Astrocyte of the spinal cord (primary cell): ENCODE measurements around the gene RDX.
A peak's percentile ranks its signal among the peaks of the same experiment; 100 is the strongest.
"Not testable (repeated sequence)": the region's sequence is repeated elsewhere in the genome, so short reads cannot be mapped to it uniquely, and the experiment has no call there.

ENCODE experiments used
- DNase-seq: peaks from one replicate; pipeline ENCODE4 v3.0.0; 2011; ENCODE audit warnings: low read depth, low spot score
- H3K4me3 ChIP-seq: 2 replicates; pipeline ENCODE4 v1.5.1; 2011; ENCODE audit warnings: low read depth, mild to moderate bottlenecking, low read length, moderate library complexity
- in situ Hi-C: cut with HindIII; loops from 2 replicates; pipeline ENCODE4 v1.10.0; 2017; ENCODE audit warnings: low sequenced_read_pairs
- TF ChIP-seq, protein P1 (sequence below): IDR thresholded peaks from 2 replicates; pipeline ENCODE4 v1.5.1; 2012; ENCODE audit warnings: low read depth, mild to moderate bottlenecking, low read length, inconsistent platforms

Gene RDX

GRCh38 chr11:110242188-110242587 is 54.2 kb downstream of the RDX start:
- TF ChIP-seq, protein P1, sequence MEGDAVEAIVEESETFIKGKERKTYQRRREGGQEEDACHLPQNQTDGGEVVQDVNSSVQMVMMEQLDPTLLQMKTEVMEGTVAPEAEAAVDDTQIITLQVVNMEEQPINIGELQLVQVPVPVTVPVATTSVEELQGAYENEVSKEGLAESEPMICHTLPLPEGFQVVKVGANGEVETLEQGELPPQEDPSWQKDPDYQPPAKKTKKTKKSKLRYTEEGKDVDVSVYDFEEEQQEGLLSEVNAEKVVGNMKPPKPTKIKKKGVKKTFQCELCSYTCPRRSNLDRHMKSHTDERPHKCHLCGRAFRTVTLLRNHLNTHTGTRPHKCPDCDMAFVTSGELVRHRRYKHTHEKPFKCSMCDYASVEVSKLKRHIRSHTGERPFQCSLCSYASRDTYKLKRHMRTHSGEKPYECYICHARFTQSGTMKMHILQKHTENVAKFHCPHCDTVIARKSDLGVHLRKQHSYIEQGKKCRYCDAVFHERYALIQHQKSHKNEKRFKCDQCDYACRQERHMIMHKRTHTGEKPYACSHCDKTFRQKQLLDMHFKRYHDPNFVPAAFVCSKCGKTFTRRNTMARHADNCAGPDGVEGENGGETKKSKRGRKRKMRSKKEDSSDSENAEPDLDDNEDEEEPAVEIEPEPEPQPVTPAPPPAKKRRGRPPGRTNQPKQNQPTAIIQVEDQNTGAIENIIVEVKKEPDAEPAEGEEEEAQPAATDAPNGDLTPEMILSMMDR = no peak
- DNase-seq = no peak
- in situ Hi-C loops = no loop called here
- H3K4me3 ChIP-seq = no peak overlapping the region

GRCh38 chr11:110235966-110236365 is 60.4 kb downstream of the RDX start:
- TF ChIP-seq, protein P1 = no peak
- no peak for DNase-seq
- in situ Hi-C loops = no loop called here
- no peak overlapping the region for H3K4me3 ChIP-seq

GRCh38 chr11:110230377-110230776 is 66.0 kb downstream of the RDX start:
- DNase-seq = no peak
- in situ Hi-C loops = no loop called here
- TF ChIP-seq, protein P1 = no peak
- H3K4me3 ChIP-seq = no peak overlapping the region

GRCh38 chr11:110219006-110219785 is 77.2 kb downstream of the RDX start:
- in situ Hi-C loops = no loop called here
- TF ChIP-seq, protein P1 = no peak
- DNase-seq = peak; percentile 23
- H3K4me3 ChIP-seq = no peak overlapping the region

DNA sequence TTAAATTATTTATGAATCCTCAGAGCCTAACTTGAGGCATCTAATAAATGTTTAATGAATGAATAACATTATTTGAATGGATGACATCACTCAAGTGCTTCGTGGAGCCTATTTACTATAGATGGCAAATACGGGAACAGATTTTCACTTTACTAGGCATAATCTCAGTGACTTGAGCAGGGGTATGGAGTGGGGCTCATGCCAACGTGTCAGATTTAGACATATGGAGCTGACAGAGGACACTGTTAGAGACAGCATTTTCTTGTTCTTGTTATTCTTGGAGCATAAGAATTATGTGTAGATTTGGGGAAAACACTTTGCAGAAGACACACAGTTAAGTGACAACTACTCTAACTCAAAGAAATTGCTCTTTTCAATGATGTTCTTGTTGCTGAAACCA is 78.5 kb downstream of the RDX start:
- TF ChIP-seq, protein P1 = no peak
- no peak for DNase-seq
- no peak overlapping the region for H3K4me3 ChIP-seq
- in situ Hi-C loops = no loop called here

DNA sequence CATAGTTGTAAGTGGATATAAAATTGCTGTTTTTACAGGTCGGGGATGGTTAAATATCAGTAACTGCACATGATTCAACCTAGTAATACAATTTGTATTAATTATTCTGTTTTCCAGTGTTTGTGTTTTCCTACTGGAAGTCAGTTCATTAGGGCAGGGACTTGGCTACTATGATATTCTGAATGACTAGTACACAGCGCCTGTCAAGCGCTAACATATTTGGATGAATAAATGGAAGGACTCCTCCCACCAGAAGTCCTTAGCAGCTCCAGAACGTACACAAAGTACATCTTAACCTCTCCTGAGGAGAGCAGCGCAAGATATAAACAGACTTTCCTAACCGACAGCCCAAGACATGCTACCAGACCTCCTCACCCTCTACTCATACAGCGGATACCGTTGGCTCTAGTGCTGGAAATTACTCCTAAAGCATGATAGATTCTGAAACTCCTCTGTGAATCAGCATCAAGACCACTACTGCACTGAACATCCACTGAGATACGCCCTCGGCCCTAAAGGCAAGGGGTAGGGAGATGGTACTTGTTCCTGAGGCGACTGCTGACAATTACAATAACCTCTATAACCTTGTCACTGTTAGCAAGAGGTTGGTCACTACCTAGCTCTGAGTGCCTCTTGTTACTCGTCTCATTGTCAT is 79.1 kb downstream of the RDX start:
- H3K4me3 ChIP-seq = no peak overlapping the region
- in situ Hi-C loops = no loop called here
- TF ChIP-seq, protein P1 = no peak
- DNase-seq = no peak

- DNase-seq, in situ Hi-C loops, H3K4me3 ChIP-seq: not testable (repeated sequence)
Observed at GRCh38 chr11:110209313-110209694, 87.1 kb downstream of the RDX start.

DNA sequence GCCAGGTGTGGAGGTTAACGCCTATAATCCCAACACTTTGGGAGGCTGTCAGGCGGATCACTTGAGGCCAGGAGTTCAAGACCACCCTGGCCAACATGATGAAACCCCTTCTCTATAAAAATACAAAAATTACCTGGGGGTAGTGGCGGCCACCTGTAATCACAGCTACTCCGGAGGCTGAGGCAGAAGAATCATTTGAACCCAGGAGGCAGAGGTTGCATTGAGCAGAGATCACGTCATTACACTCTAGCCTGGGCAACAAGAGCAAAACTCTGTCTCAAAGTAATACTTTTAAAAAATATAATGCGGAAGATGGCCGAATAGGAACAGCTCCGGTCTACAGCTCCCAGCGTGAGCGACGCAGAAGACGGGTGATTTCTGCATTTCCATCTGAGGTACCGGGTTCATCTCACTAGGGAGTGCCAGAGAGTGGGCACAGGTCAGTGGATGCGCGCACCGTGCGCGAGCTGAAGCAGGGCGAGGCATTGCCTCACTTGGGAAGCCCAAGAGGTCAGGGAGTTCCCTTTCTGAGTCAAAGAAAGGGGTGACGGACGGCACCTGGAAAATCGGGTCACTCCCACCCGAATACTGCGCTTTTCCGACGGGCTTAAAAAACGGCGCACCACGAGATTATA is 87.6 kb downstream of the RDX start:
- H3K4me3 ChIP-seq, DNase-seq, in situ Hi-C loops: not testable (repeated sequence)
